D341Med (cell line): ENCODE measurements around the gene TMOD1.
"Not testable (repeated sequence)": the region's sequence is repeated elsewhere in the genome, so short reads cannot be mapped to it uniquely, and the experiment has no call there.

ENCODE experiments used
- DNase-seq: peaks from one replicate; pipeline ENCODE4 v3.0.0; 2012; ENCODE audit warnings: low spot score

The TMOD1 gene

GRCh38 chr9:97498846-97499245, 2.6 kb upstream of the TMOD1 start:
- DNase-seq = not testable (repeated sequence)

- DNase-seq = no peak
These were observed 1.2 kb upstream of the TMOD1 start for GRCh38 chr9:97500263-97500662.

- no peak for DNase-seq
These were observed 695 bp upstream of the TMOD1 start for GRCh38 chr9:97500765-97501176.

GRCh38 chr9:97501972-97502221, 431 bp downstream of the TMOD1 start:
- peak; percentile 63 for DNase-seq

GRCh38 chr9:97502222-97502983, 937 bp downstream of the TMOD1 start:
- peak; percentile 54 for DNase-seq

GRCh38 chr9:97502984-97503861, 1.8 kb downstream of the TMOD1 start:
- DNase-seq = no peak

- no peak for DNase-seq
These were observed 2.4 kb downstream of the TMOD1 start for GRCh38 chr9:97503862-97504210.

- DNase-seq = no peak
These were observed 3.1 kb downstream of the TMOD1 start for GRCh38 chr9:97504381-97505216.

GRCh38 chr9:97505845-97506244, 4.4 kb downstream of the TMOD1 start:
- no peak for DNase-seq

GRCh38 chr9:97506306-97506705, 4.8 kb downstream of the TMOD1 start:
- no peak for DNase-seq

- no peak for DNase-seq
These were observed 5.3 kb downstream of the TMOD1 start for GRCh38 chr9:97506787-97507186.

GRCh38 chr9:97507428-97507984, 6.0 kb downstream of the TMOD1 start:
- DNase-seq = no peak

GRCh38 chr9:97508852-97509251, 7.4 kb downstream of the TMOD1 start:
- peak; percentile 1 for DNase-seq

- DNase-seq = peak; percentile 5
These were observed 9.6 kb downstream of the TMOD1 start for GRCh38 chr9:97510797-97511654.

GRCh38 chr9:97511655-97512427, 10.4 kb downstream of the TMOD1 start:
- no peak for DNase-seq

GRCh38 chr9:97512966-97513560, 11.6 kb downstream of the TMOD1 start:
- DNase-seq = no peak

- no peak for DNase-seq
These were observed 13.1 kb downstream of the TMOD1 start for GRCh38 chr9:97514531-97514930.

GRCh38 chr9:97515662-97516061, 14.2 kb downstream of the TMOD1 start:
- DNase-seq = no peak

GRCh38 chr9:97516111-97516510, 14.6 kb downstream of the TMOD1 start:
- DNase-seq = no peak
